PFSK-1 (cell line): ENCODE measurements around the gene SCMH1.

Source experiments
- FOXP2 ChIP-seq: optimal IDR thresholded peaks from 2 replicates; pipeline ENCODE3; 2011; ENCODE audit warnings: borderline replicate concordance, control low read depth, inconsistent platforms; ENCODE audit not compliant: insufficient read depth; ENCODE audit errors: extremely low read length, extremely low read depth
- POLR2AphosphoS5 ChIP-seq: IDR thresholded peaks from 2 replicates; pipeline ENCODE4 v1.6.1; 2012; ENCODE audit warnings: low read depth, mild to moderate bottlenecking, control low read depth, low read length, moderate library complexity
- SIN3A ChIP-seq: IDR thresholded peaks from 2 replicates; pipeline ENCODE4 v1.6.1; 2012; ENCODE audit warnings: mild to moderate bottlenecking, low read length, moderate library complexity, borderline replicate concordance; ENCODE audit not compliant: insufficient read depth
- TAF1 ChIP-seq: IDR thresholded peaks from 2 replicates; pipeline ENCODE4 v1.6.1; 2012; ENCODE audit warnings: low read length, control low read depth, borderline replicate concordance; ENCODE audit not compliant: insufficient read depth
- TF ChIP-seq, protein P1 (sequence below), 2 experiments: IDR thresholded peaks; 2 replicates each; pipeline versions ENCODE4 v1.6.1 to v1.8.0; 2011 to 2012; ENCODE audit warnings: low read depth in 2 of 2, low read length in 2 of 2, control low read depth in 1 of 2, inconsistent platforms in 1 of 2, mild to moderate bottlenecking in 1 of 2, moderate library complexity in 1 of 2; ENCODE audit not compliant: insufficient read depth in 1 of 2

SCMH1 gene

GRCh38 chr1:40980453-40981121 is 261.5 kb downstream of the SCMH1 start:
- TF ChIP-seq FOXP2 (no peak), SIN3A (0 out of 2 replicates have a peak, but pooled peaks have one; percentile 3)

- no peak for TF ChIP-seq POLR2AphosphoS5
- TF ChIP-seq, protein P1, sequence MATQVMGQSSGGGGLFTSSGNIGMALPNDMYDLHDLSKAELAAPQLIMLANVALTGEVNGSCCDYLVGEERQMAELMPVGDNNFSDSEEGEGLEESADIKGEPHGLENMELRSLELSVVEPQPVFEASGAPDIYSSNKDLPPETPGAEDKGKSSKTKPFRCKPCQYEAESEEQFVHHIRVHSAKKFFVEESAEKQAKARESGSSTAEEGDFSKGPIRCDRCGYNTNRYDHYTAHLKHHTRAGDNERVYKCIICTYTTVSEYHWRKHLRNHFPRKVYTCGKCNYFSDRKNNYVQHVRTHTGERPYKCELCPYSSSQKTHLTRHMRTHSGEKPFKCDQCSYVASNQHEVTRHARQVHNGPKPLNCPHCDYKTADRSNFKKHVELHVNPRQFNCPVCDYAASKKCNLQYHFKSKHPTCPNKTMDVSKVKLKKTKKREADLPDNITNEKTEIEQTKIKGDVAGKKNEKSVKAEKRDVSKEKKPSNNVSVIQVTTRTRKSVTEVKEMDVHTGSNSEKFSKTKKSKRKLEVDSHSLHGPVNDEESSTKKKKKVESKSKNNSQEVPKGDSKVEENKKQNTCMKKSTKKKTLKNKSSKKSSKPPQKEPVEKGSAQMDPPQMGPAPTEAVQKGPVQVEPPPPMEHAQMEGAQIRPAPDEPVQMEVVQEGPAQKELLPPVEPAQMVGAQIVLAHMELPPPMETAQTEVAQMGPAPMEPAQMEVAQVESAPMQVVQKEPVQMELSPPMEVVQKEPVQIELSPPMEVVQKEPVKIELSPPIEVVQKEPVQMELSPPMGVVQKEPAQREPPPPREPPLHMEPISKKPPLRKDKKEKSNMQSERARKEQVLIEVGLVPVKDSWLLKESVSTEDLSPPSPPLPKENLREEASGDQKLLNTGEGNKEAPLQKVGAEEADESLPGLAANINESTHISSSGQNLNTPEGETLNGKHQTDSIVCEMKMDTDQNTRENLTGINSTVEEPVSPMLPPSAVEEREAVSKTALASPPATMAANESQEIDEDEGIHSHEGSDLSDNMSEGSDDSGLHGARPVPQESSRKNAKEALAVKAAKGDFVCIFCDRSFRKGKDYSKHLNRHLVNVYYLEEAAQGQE (IDR thresholded peaks at IDR 0.05; ENCODE audit: insufficient read depth in 1 of 2, low read depth in 2 of 2, low read length in 2 of 2): no peak
- TF ChIP-seq FOXP2: no peak
- TF ChIP-seq SIN3A: no peak
- TF ChIP-seq TAF1: no peak
These were observed 262.0 kb downstream of the SCMH1 start for GRCh38 chr1:40980068-40980452.

GRCh38 chr1:40979241-40980067 is 262.7 kb downstream of the SCMH1 start, which contains the start of gene CTPS1:
Gene CTPS1, plus strand, starts transcription at chr1:40979696. Its CDS starts 3,595 bp downstream, at chr1:40983291.
- peak; percentile 15 for TF ChIP-seq FOXP2
- TF ChIP-seq, protein P1 (IDR thresholded peaks at IDR 0.05; ENCODE audit: insufficient read depth in 1 of 2, low read depth in 2 of 2, low read length in 2 of 2): 0 out of 4 replicates have a peak, but pooled peaks have one; percentile 10 to 19
- peak; percentile 94 for TF ChIP-seq POLR2AphosphoS5
- no peak; the same call in 1 of the 2 replicates for TF ChIP-seq SIN3A
- TF ChIP-seq TAF1: peak; percentile 93; the same call in 1 of the 2 replicates

- TF ChIP-seq, protein P1 (IDR thresholded peaks at IDR 0.05; ENCODE audit: insufficient read depth in 1 of 2, low read depth in 2 of 2, low read length in 2 of 2): no peak
- TF ChIP-seq POLR2AphosphoS5 (no peak), FOXP2 (no peak), SIN3A (no peak)
These were observed 263.2 kb downstream of the SCMH1 start for GRCh38 chr1:40978886-40979240.

DNA sequence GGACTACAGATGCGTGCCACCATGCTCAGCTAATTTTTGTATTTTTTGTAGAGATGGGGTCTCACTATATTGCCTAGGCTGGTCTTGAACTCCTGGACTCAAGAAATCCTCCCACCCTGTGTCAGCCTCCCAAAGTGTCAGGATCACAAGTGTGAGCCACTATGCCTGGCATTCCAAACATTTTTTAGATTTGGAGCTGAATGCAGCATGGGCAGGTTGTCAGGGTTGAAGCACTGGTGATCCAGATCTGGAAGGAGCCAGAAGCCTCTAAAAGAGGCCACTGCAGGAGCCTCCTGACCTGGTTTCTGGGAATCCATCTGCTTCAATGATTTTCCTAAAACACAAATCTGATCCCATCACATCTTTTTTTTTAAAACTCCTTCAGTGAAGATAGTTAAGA is 264.4 kb downstream of the SCMH1 start:
- no peak for TF ChIP-seq POLR2AphosphoS5
- no peak for TF ChIP-seq SIN3A
- no peak for TF ChIP-seq FOXP2
- TF ChIP-seq TAF1: no peak
- TF ChIP-seq, protein P1 (IDR thresholded peaks at IDR 0.05; ENCODE audit: insufficient read depth in 1 of 2, low read depth in 2 of 2, low read length in 2 of 2): no peak
